Heart left ventricle (tissue), 16 donors: ENCODE data around the gene MYO1H. TPM values are rescaled to one million over a fixed set of nuclear protein-coding genes. Genes with fewer than 3 reads are reported as not detected.

Experiments
- ATAC-seq, 4 donors: fragments of 200-7000 bp; cut with Tn5 transposase; one replicate each; pipeline ENCODE4 v1.9.1; 2020 to 2022; ENCODE audit warnings: moderate library complexity in 4 of 4, mild to moderate bottlenecking in 3 of 4, moderate number of reproducible peaks in 1 of 4
- DNase-seq, 5 donors: peaks; one replicate each; pipeline ENCODE4 v3.0.0-alpha.2; 2020
- H3K27ac ChIP-seq, 12 donors: fragments of 200-600 bp; sonication (generic) in 4 of 12; one replicate each; pipeline versions ENCODE4 v1.5.0 to v1.8.0; 2016 to 2022; ENCODE audit warnings: mild to moderate bottlenecking in 2 of 12
- H3K27me3 ChIP-seq, 9 donors: fragments of 200-600 bp; sonication (generic) in 2 of 9; one replicate each; pipeline versions ENCODE4 v1.5.1 to v1.8.0; 2016 to 2022; ENCODE audit warnings: mild to moderate bottlenecking in 3 of 9
- H3K36me3 ChIP-seq, 9 donors: fragments of 200-600 bp; sonication (generic) in 2 of 9; one replicate each; pipeline versions ENCODE4 v1.5.0 to v1.8.0; 2018 to 2022; ENCODE audit warnings: mild to moderate bottlenecking in 2 of 9
- H3K4me1 ChIP-seq, 12 donors: fragments of 200-600 bp; sonication (generic) in 4 of 12; one replicate each; pipeline versions ENCODE4 v1.5.0 to v1.8.0; 2016 to 2022; ENCODE audit warnings: mild to moderate bottlenecking in 3 of 12
- H3K4me3 ChIP-seq, 12 donors: fragments of 200-600 bp; sonication (generic) in 4 of 12; one replicate each; pipeline versions ENCODE4 v1.5.0 to v1.8.0; 2017 to 2022; ENCODE audit warnings: mild to moderate bottlenecking in 9 of 12, moderate library complexity in 4 of 12
- H3K9me3 ChIP-seq, 12 donors: fragments of 200-600 bp; sonication (generic) in 4 of 12; one replicate each; pipeline versions ENCODE4 v1.5.0 to v1.8.0; 2016 to 2022; ENCODE audit warnings: mild to moderate bottlenecking in 1 of 12
- CTCF ChIP-seq, 12 donors: fragments of 200-600 bp; sonication (generic) in 4 of 12; IDR thresholded peaks; one replicate each; pipeline versions ENCODE4 v1.5.0 to v1.8.0; 2018 to 2022; ENCODE audit warnings: antibody characterized with exemption in 12 of 12, mild to moderate bottlenecking in 5 of 12
- POLR2A ChIP-seq, 2 donors: fragments of 450-650 bp; IDR thresholded peaks; one replicate each; pipeline ENCODE4 v1.6.1; 2017; ENCODE audit warnings: antibody characterized with exemption in 2 of 2, mild to moderate bottlenecking in 2 of 2, moderate library complexity in 2 of 2
- WGBS, 4 donors: extraction: QIAGEN DNeasy Blood & Tissue Kit in 2 of 4; methylation state at CpG; one replicate each; pipeline versions ENCODE4 v1.1.5 to v1.1.7; 2013 to 2018; 5-methylcytosine and 5-hydroxymethylcytosine counted together
- intact Hi-C, 10 donors: fragments of 100-400 bp; cut with DNase I; formaldehyde crosslinking; loops; one replicate each; pipeline versions ENCODE4 v1.11.1 to v1.14.2; 2022
- polyA plus RNA-seq, 2 donors: library from polyadenylated mRNA; stranded (reverse); fragments of 200-250 nt; gene quantifications; one replicate each; pipeline ENCODE4 v1.2.3, GENCODE V29; 2013
- total RNA-seq, 9 donors: library from RNA; depleted of rRNA in 2 of 9; stranded (reverse); fragments of >200 nt in 2 of 9; fragmentation: NEBNext Ultra II Directional in 3 of 9; extraction: Animal tissue kit (Norgen Biotek cat#: 25700) in 3 of 9; gene quantifications; one replicate each; pipeline versions ENCODE4 v1.1.0 to v1.2.4, GENCODE V29; 2016 to 2023
- donor health status: ischemic (EF 13 %, LVEDD 7.1; RV severe dilation, severe dysfunction).
- donor health status: healthy with polysubstance abuse.
- donor health status: DM: no; HTN: yes; CAD: no.
- donor health status: DM: no; HTN: no; CAD: no.
- donor health status: ischemic (EF 25% LVEDD 6.9; RV normal size, moderate dysfunction).
- donor health status: ischemic (EF 25% LVEDD 5.7; RV mildly dilated, moderate dysfunction).
- donor health status: healthy.
- donor health status: DM: yes; HTN: yes; CAD: no.
- donor health status: ischemic (EF 35%, LVEDD 5.7; RV mildly dilated, moderate dysfunction).
- donor health status: nonischemic (EF 11% LVEDD 7.7; RV severe dilation, severe dysfunction).
- donor health status: DM: yes; HTN: yes; CAD: no.
- donor health status: PGD.
- donor health status: ischemic (EF 29% LVEDD 5.4; RV normal size, mild dysfunction).
- donor health status: nonischemic (EF 23%, LVEDD 6.1; RV moderate dilation, normal function).

MYO1H gene
- total and polyA plus RNA-seq, 11 donors: 0.04 to 1.00 (median 0.22) TPM; not detected in 3

GRCh38 chr12:109462868-109463692 is 115.4 kb downstream of the MYO1H start:
- ATAC-seq: peak; percentile 72 to 85 (median 76)
- peak; percentile 80 to 92 (median 86) for DNase-seq
- Histone ChIP-seq H3K4me1 (peaks cover 61 to 100% (median 96%) of the 10 kb centered on the region in 12 donors), H3K27ac (peak overlapping the region; percentile 89 to 100 (median 96)), H3K9me3 (no peaks in the 10 kb centered on the region), H3K4me3 (peak overlapping the region in 9 of 12 donors; percentile 8 to 38 (median 29)), H3K36me3 (peaks cover 0 to 54% (median 29%) of the 10 kb centered on the region in 9 donors), H3K27me3 (no peaks in the 10 kb centered on the region)
- intact Hi-C loops: loop anchor here in 1 of 10 donors (1.0 kb wide), 1 partner anchor 14 kb away; the partner anchor contains the start of genes KCTD10 and UBE3B
- TF ChIP-seq CTCF (IDR thresholded peaks at IDR 0.05) (peak in 1 of 12 donors; percentile 4), POLR2A (IDR thresholded peaks at IDR 0.05) (no peak)
- WGBS, 4 donors: 1 to 8% (median 4%) methylated on average over 14 of the region's 14 CpGs

- H3K36me3 ChIP-seq: peaks cover 0 to 57% (median 32%) of the 10 kb centered on the region in 9 donors
- WGBS, 4 donors: 20 to 33% (median 27%) methylated on average over 5 of the region's 5 CpGs
- H3K4me1 ChIP-seq: peaks cover 64 to 98% (median 94%) of the 10 kb centered on the region in 12 donors
- ATAC-seq (no peak), DNase-seq (no peak)
- H3K27me3 ChIP-seq: no peaks in the 10 kb centered on the region
- peak overlapping the region; percentile 89 to 100 (median 96) for H3K27ac ChIP-seq
- peak overlapping the region in 9 of 12 donors; percentile 8 to 38 (median 29) for H3K4me3 ChIP-seq
- TF ChIP-seq CTCF (IDR thresholded peaks at IDR 0.05) (no peak), POLR2A (IDR thresholded peaks at IDR 0.05) (no peak)
- H3K9me3 ChIP-seq: no peaks in the 10 kb centered on the region
- intact Hi-C loops: no loop called here
Measured at GRCh38 chr12:109463756-109464155, 116.1 kb downstream of the MYO1H start.

- Histone ChIP-seq H3K4me3 (no peak overlapping the region), H3K4me1 (peaks cover 64 to 98% (median 91%) of the 10 kb centered on the region in 12 donors), H3K27ac (peak overlapping the region in 11 of 12 donors; percentile 93 to 100 (median 96)), H3K27me3 (no peaks in the 10 kb centered on the region), H3K9me3 (no peaks in the 10 kb centered on the region), H3K36me3 (peaks cover 0 to 60% (median 32%) of the 10 kb centered on the region in 9 donors)
- DNase-seq (no peak), ATAC-seq (no peak)
- TF ChIP-seq POLR2A (IDR thresholded peaks at IDR 0.05) (no peak), CTCF (IDR thresholded peaks at IDR 0.05) (no peak)
- intact Hi-C loops: no loop called here
- 87 to 90% (median 89%) methylated on average over 14 of the region's 14 CpGs for WGBS, 4 donors
Measured at GRCh38 chr12:109464642-109465351, 117.1 kb downstream of the MYO1H start.

- peak in 1 of 4 donors; percentile 7 for ATAC-seq
- Histone ChIP-seq H3K9me3 (no peaks in the 10 kb centered on the region), H3K4me1 (peaks cover 53 to 95% (median 83%) of the 10 kb centered on the region in 12 donors), H3K4me3 (no peak overlapping the region), H3K27ac (peak overlapping the region in 11 of 12 donors; percentile 71 to 100 (median 96)), H3K27me3 (no peaks in the 10 kb centered on the region), H3K36me3 (peaks cover 0 to 62% (median 27%) of the 10 kb centered on the region in 9 donors)
- no peak for TF ChIP-seq CTCF (IDR thresholded peaks at IDR 0.05)
- no peak for TF ChIP-seq POLR2A (IDR thresholded peaks at IDR 0.05)
- intact Hi-C loops: no loop called here
- DNase-seq: no peak
- whole genome bisulfite sequencing, 4 donors: 53 to 66% (median 57%) methylated on average over 2 of the region's 2 CpGs
Measured at GRCh38 chr12:109466305-109466704, 118.6 kb downstream of the MYO1H start.
